PC-9 (cell line): ENCODE results near the gene ZBTB49. TPM values are rescaled to one million over a fixed set of nuclear protein-coding genes. Genes with fewer than 3 reads are reported as not detected.

Experiments used
- BruUV-seq: library from RNA; stranded (reverse); fragments of 400-500 nt; replicated peaks from 2 replicates; lab custom pipeline; 2021; lab: Mats Ljungman, UMichigan
- CTCF ChIA-PET: fragments of 300-600 bp; sonication (Branson Sonifier 250); formaldehyde crosslinking; loops from one replicate; lab custom pipeline; 2022; ENCODE audit warnings: antibody characterized with exemption; lab: Charles Lee
- POLR2A ChIA-PET: fragments of 300-600 bp; sonication (Branson Sonifier 250); formaldehyde crosslinking; loops from one replicate; lab custom pipeline; 2022; ENCODE audit warnings: antibody characterized with exemption; ENCODE audit not compliant: unreplicated experiment; lab: Charles Lee
- DNase-seq, 2 experiments: peaks; one replicate each; pipeline versions ENCODE4 v3.0.0 to v3.0.0-alpha.2; 2015 to 2022; ENCODE audit warnings: mixed read lengths in 1 of 2
- H2AFZ ChIP-seq: fragments of 200-600 bp; sonication (generic); 2 replicates; pipeline ENCODE4 v1.8.1; 2017; ENCODE audit warnings: antibody characterized with exemption
- H3F3A ChIP-seq: fragments of 200-600 bp; sonication (generic); 2 replicates; pipeline ENCODE4 v1.8.1; 2017; ENCODE audit warnings: antibody characterized with exemption, mild to moderate bottlenecking, low read depth; ENCODE audit not compliant: insufficient read depth
- H3K27ac ChIP-seq: fragments of 200-600 bp; sonication (generic); 2 replicates; pipeline ENCODE4 v1.6.1; 2016; ENCODE audit warnings: mixed run types
- H3K27me3 ChIP-seq: fragments of 200-600 bp; sonication (generic); 2 replicates; pipeline ENCODE4 v1.6.1; 2016; ENCODE audit warnings: low read depth, mixed run types; ENCODE audit not compliant: insufficient read depth
- H3K36me3 ChIP-seq: fragments of 200-600 bp; sonication (generic); 2 replicates; pipeline ENCODE4 v1.6.1; 2016; ENCODE audit warnings: low read depth, mixed run types
- H3K4me1 ChIP-seq: fragments of 200-600 bp; sonication (generic); replicated peaks from 2 replicates; pipeline ENCODE4 v1.6.1; 2016; ENCODE audit warnings: mixed run types; ENCODE audit not compliant: insufficient read depth
- H3K4me2 ChIP-seq: fragments of 200-600 bp; sonication (generic); 2 replicates; pipeline ENCODE4 v1.6.1; 2017; ENCODE audit warnings: mixed run types
- H3K4me3 ChIP-seq: fragments of 200-600 bp; sonication (generic); 2 replicates; pipeline ENCODE4 v1.6.1; 2016; ENCODE audit warnings: mixed run types
- H3K79me2 ChIP-seq: fragments of 200-600 bp; sonication (generic); 2 replicates; pipeline ENCODE4 v1.6.1; 2017; ENCODE audit warnings: low read depth, mixed run types
- H3K9me2 ChIP-seq: fragments of 200-600 bp; sonication (generic); 2 replicates; pipeline ENCODE4 v1.8.1; 2017; ENCODE audit warnings: mild to moderate bottlenecking; ENCODE audit not compliant: insufficient read depth
- H3K9me3 ChIP-seq: fragments of 200-600 bp; sonication (generic); 2 replicates; pipeline ENCODE4 v1.8.1; 2016; ENCODE audit warnings: low read depth; ENCODE audit not compliant: insufficient read depth
- H4K20me1 ChIP-seq: fragments of 200-600 bp; sonication (generic); 2 replicates; pipeline ENCODE4 v1.8.1; 2017; ENCODE audit not compliant: insufficient read depth
- EZH2 ChIP-seq: fragments of 200-600 bp; sonication (generic); IDR thresholded peaks from 2 replicates; pipeline ENCODE4 v1.8.0; 2017; ENCODE audit warnings: antibody characterized with exemption, low read depth
- intact Hi-C: fragments of 100-400 bp; cut with micrococcal nuclease; formaldehyde crosslinking; loops from one replicate; pipeline ENCODE4 v1.10.0; 2022; ENCODE audit not compliant: unreplicated experiment
- total RNA-seq: library from RNA; stranded (reverse); gene quantifications from 2 replicates; pipeline ENCODE4 v1.2.3, GENCODE V29; 2021
- TF ChIP-seq, protein P1 (sequence below): fragments of 200-600 bp; sonication (generic); conservative IDR thresholded peaks from 2 replicates; pipeline ENCODE4 v1.6.1; 2017; ENCODE audit warnings: mixed run types, antibody characterized with exemption, mild to moderate bottlenecking, moderate library complexity

ZBTB49 gene
- total RNA-seq, 1 experiment from 2014 or later, result 5.3 TPM

DNA sequence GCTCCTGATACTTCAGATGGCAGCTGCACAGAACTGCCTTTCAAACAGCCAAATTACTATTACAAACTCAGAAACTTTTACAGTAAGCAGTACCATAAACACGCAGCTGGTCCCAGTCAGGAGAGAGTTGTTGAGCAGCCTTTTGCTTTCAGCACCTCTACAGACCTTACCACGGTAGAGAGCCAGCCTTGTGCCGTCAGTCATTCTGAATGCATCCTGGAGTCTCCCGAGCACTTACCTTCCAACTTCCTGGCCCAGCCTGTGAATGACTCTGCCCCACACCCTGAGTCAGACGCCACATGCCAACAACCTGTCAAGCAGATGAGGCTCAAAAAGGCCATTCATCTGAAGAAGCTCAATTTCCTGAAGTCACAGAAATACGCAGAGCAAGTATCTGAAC, 12.4 kb downstream of the ZBTB49 start:
- H3K27ac ChIP-seq, result no peak overlapping the region
- H3K9me2 ChIP-seq, result no peaks in the 10 kb centered on the region
- H2AFZ ChIP-seq, result no peak overlapping the region
- no peaks in the 10 kb centered on the region for H3K79me2 ChIP-seq
- ChIA-PET CTCF (no interaction called here), POLR2A (interaction anchor here (0.5 kb wide), 1 partner anchor 77 kb away, joined by 14 read pairs; no protein-coding TSS in a partner anchor)
- no peak overlapping the region for H3K4me3 ChIP-seq
- no peaks in the 10 kb centered on the region for H3F3A ChIP-seq
- H3K4me1 ChIP-seq, result no peaks in the 10 kb centered on the region
- no peaks in the 10 kb centered on the region for H3K9me3 ChIP-seq
- no peaks in the 10 kb centered on the region for H4K20me1 ChIP-seq
- no peak for DNase-seq
- H3K27me3 ChIP-seq, result no peaks in the 10 kb centered on the region
- BruUV-seq, result no TSS peak
- intact Hi-C loops, result no loop called here
- H3K36me3 ChIP-seq, result no peaks in the 10 kb centered on the region
- no peak overlapping the region for H3K4me2 ChIP-seq
- no peak for TF ChIP-seq EZH2
- TF ChIP-seq, protein P1, sequence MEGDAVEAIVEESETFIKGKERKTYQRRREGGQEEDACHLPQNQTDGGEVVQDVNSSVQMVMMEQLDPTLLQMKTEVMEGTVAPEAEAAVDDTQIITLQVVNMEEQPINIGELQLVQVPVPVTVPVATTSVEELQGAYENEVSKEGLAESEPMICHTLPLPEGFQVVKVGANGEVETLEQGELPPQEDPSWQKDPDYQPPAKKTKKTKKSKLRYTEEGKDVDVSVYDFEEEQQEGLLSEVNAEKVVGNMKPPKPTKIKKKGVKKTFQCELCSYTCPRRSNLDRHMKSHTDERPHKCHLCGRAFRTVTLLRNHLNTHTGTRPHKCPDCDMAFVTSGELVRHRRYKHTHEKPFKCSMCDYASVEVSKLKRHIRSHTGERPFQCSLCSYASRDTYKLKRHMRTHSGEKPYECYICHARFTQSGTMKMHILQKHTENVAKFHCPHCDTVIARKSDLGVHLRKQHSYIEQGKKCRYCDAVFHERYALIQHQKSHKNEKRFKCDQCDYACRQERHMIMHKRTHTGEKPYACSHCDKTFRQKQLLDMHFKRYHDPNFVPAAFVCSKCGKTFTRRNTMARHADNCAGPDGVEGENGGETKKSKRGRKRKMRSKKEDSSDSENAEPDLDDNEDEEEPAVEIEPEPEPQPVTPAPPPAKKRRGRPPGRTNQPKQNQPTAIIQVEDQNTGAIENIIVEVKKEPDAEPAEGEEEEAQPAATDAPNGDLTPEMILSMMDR, result no peak

GRCh38 chr4:4306920-4307319, 16.9 kb downstream of the ZBTB49 start:
- H3K36me3 ChIP-seq, result no peaks in the 10 kb centered on the region
- no peak for TF ChIP-seq EZH2
- TF ChIP-seq, protein P1, result no peak
- no peak overlapping the region for H3K4me3 ChIP-seq
- no peaks in the 10 kb centered on the region for H3K9me3 ChIP-seq
- no peaks in the 10 kb centered on the region for H3K9me2 ChIP-seq
- intact Hi-C loops, result no loop called here
- DNase-seq, result no peak
- no peaks in the 10 kb centered on the region for H3K27me3 ChIP-seq
- ChIA-PET POLR2A (no interaction called here), CTCF (no interaction called here)
- no peaks in the 10 kb centered on the region for H4K20me1 ChIP-seq
- no peaks in the 10 kb centered on the region; the same call in 1 of the 2 replicates for H3F3A ChIP-seq
- no TSS peak for BruUV-seq
- H3K79me2 ChIP-seq, result no peaks in the 10 kb centered on the region
- H3K27ac ChIP-seq, result no peak overlapping the region
- no peaks in the 10 kb centered on the region for H3K4me1 ChIP-seq
- H3K4me2 ChIP-seq, result no peak overlapping the region
- H2AFZ ChIP-seq, result no peak overlapping the region

DNA sequence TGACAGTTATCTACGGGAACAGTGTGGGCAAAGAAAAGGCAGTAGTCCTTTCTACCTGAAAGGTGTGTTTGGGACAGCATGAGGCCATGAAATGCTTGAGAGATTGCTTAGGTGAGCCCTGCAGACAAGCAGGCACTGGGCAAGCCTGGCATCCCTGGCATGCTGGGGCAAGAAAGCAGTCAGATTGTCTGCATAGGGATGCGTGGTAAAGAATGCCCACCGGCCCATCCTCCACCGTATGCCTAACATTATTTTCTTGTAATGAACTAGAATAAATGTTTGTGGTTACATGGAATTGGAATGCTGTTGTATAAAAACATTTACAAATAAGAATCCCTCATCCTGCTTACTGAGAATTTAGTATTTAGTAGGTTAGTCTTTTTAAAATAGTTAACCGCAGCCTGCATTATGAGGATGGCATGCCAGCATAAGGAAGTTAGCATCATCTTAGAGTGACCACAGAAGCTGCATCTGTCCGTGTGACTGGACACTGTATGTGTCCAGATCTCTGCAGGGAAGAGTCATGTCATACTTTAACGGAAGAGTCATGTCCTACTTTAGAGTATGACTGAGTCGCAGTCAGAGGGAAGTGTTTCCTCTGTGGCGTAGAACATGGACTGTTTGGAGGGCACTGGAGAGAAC, 18.9 kb downstream of the ZBTB49 start:
- H3K4me2 ChIP-seq, result no peak overlapping the region

More for the DNA sequence above, 18.9 kb downstream of the ZBTB49 start:
- no peak overlapping the region for H2AFZ ChIP-seq
- ChIA-PET CTCF (no interaction called here), POLR2A (interaction anchor here (0.7 kb wide), 1 partner anchor 91 kb away, joined by 4 read pairs; no protein-coding TSS in a partner anchor)
- no peaks in the 10 kb centered on the region for H3K9me3 ChIP-seq
- H4K20me1 ChIP-seq, result no peaks in the 10 kb centered on the region
- H3K79me2 ChIP-seq, result no peaks in the 10 kb centered on the region
- H3K27me3 ChIP-seq, result no peaks in the 10 kb centered on the region
- H3K9me2 ChIP-seq, result no peaks in the 10 kb centered on the region
- no peaks in the 10 kb centered on the region; the same call in 1 of the 2 replicates for H3F3A ChIP-seq
- H3K4me1 ChIP-seq, result no peaks in the 10 kb centered on the region
- no peak overlapping the region for H3K27ac ChIP-seq
- no peaks in the 10 kb centered on the region for H3K36me3 ChIP-seq
- no peak overlapping the region for H3K4me3 ChIP-seq
- TF ChIP-seq, protein P1, result no peak
- no peak for TF ChIP-seq EZH2
- DNase-seq, result no peak
- no TSS peak for BruUV-seq
- intact Hi-C loops, result no loop called here
